GM12872 (cell line): Measurements from ENCODE around the gene MYDGF.

Experiments used
- CTCF ChIP-seq: IDR thresholded peaks from 3 replicates; pipeline ENCODE4 v1.5.1; 2011; ENCODE audit warnings: low read depth, mild to moderate bottlenecking, low read length, moderate library complexity; ENCODE audit not compliant: insufficient read depth

The MYDGF gene

GRCh38 chr19:4662020-4662695 lies 8.0 kb downstream of the MYDGF start:
- TF ChIP-seq CTCF, result no peak

GRCh38 chr19:4660993-4661392 lies 9.1 kb downstream of the MYDGF start:
- TF ChIP-seq CTCF, result no peak

GRCh38 chr19:4660181-4660791 lies 9.9 kb downstream of the MYDGF start:
- TF ChIP-seq CTCF, result peak; percentile 28; the same call in 1 of the 3 replicates

GRCh38 chr19:4657835-4658234 lies 12.3 kb downstream of the MYDGF start:
- no peak for TF ChIP-seq CTCF

- no peak for TF ChIP-seq CTCF
These were observed 12.9 kb downstream of the MYDGF start for GRCh38 chr19:4657262-4657661.

- TF ChIP-seq CTCF, result no peak
These were observed 14.0 kb downstream of the MYDGF start for GRCh38 chr19:4656102-4656501.

- TF ChIP-seq CTCF, result no peak
These were observed 15.4 kb downstream of the MYDGF start for GRCh38 chr19:4654437-4655361.
